Transverse colon (tissue), 3 donors: ENCODE measurements around the gene SLC6A18.

Source experiments
- CTCF ChIP-seq, 5 experiments: fragments of 200-600 bp in 3 of 5; fragments of 450-650 bp in 2 of 5; sonication (generic) in 3 of 5; IDR thresholded peaks; 1 replicate in 2 of 5; 2 replicates in 3 of 5; pipeline ENCODE4 v1.5.1; 2016 to 2017; ENCODE audit warnings: antibody characterized with exemption in 5 of 5, inconsistent platforms in 3 of 5, mild to moderate bottlenecking in 2 of 5, moderate library complexity in 1 of 5
- POLR2A ChIP-seq: fragments of 450-650 bp; IDR thresholded peaks from one replicate; pipeline ENCODE4 v1.6.1; 2016; ENCODE audit warnings: antibody characterized with exemption, mild to moderate bottlenecking, moderate library complexity

GRCh38 chr5:1217596-1218206 lies 7.5 kb upstream of the SLC6A18 start:
- no peak for TF ChIP-seq POLR2A
- no peak for TF ChIP-seq CTCF (IDR thresholded peaks at IDR 0.05)
